8988T (cell line): ENCODE data around the gene LONRF2.

Source experiments
- DNase-seq: peaks from one replicate; pipeline ENCODE4 v3.0.0; 2011

LONRF2 gene

GRCh38 chr2:100230754-100231153 is 91.5 kb downstream of the LONRF2 start:
- DNase-seq = no peak

GRCh38 chr2:100228967-100229366 is 93.3 kb downstream of the LONRF2 start:
- DNase-seq = no peak

GRCh38 chr2:100228415-100228814 is 93.9 kb downstream of the LONRF2 start:
- no peak for DNase-seq

- DNase-seq = no peak
Observed at GRCh38 chr2:100224988-100225710, 97.2 kb downstream of the LONRF2 start.

- no peak for DNase-seq
Observed at GRCh38 chr2:100223502-100223901, 98.8 kb downstream of the LONRF2 start.
